Stomach (tissue), 9 donors: Measurements from ENCODE around the gene IPO11. TPM values are rescaled to one million over a fixed set of nuclear protein-coding genes. Genes with fewer than 3 reads are reported as not detected.
"Not testable (repeated sequence)": the region's sequence is repeated elsewhere in the genome, so short reads cannot be mapped to it uniquely, and the experiment has no call there.

Source experiments
- DNase-seq, 2 donors: peaks; one replicate each; pipeline versions ENCODE4 v3.0.0 to v3.0.0-alpha.2; 2013 to 2019
- H3K27ac ChIP-seq, 5 donors: fragments of 200-600 bp in 4 of 5; sonication (generic) in 4 of 5; one replicate each; pipeline ENCODE4 v1.5.1; 2013 to 2019; ENCODE audit warnings: mild to moderate bottlenecking in 1 of 5, moderate library complexity in 1 of 5
- H3K27me3 ChIP-seq, 3 donors: fragments of 200-600 bp; sonication (generic); one replicate each; pipeline ENCODE4 v1.5.1; 2017 to 2019; ENCODE audit warnings: mixed run types in 1 of 3
- H3K36me3 ChIP-seq, 4 donors: fragments of 200-600 bp; sonication (generic); 1 replicate in 3 of 4; 2 replicates in 1 of 4; pipeline ENCODE4 v1.5.1; 2016 to 2019
- H3K4me1 ChIP-seq, 4 donors: fragments of 200-600 bp; sonication (generic); one replicate each; pipeline ENCODE4 v1.5.1; 2016 to 2019
- H3K4me3 ChIP-seq, 4 donors: fragments of 200-600 bp; sonication (generic) in 3 of 4; one replicate each; pipeline ENCODE4 v1.5.1; 2016 to 2019; ENCODE audit warnings: mild to moderate bottlenecking in 1 of 4
- H3K9me3 ChIP-seq, 4 donors: fragments of 200-600 bp; sonication (generic); one replicate each; pipeline ENCODE4 v1.5.1; 2016 to 2019
- CTCF ChIP-seq, 7 experiments: fragments of 450-650 bp in 4 of 7; fragments of 200-600 bp in 3 of 7; sonication (generic) in 3 of 7; IDR thresholded peaks; one replicate each; pipeline ENCODE4 v1.5.1; 2016 to 2019; ENCODE audit warnings: antibody characterized with exemption in 7 of 7, control low read depth in 2 of 7, mild to moderate bottlenecking in 1 of 7
- EP300 ChIP-seq: sonication (generic); formaldehyde crosslinking; IDR thresholded peaks from one replicate; pipeline ENCODE4 v1.6.1; 2017; ENCODE audit warnings: antibody characterized with exemption
- POLR2A ChIP-seq, 4 donors: fragments of 450-650 bp; IDR thresholded peaks; one replicate each; pipeline ENCODE4 v1.6.1; 2016; ENCODE audit warnings: antibody characterized with exemption in 4 of 4, control low read depth in 2 of 4, mild to moderate bottlenecking in 1 of 4, moderate library complexity in 1 of 4
- POLR2AphosphoS5 ChIP-seq, 3 donors: sonication (generic); formaldehyde crosslinking; IDR thresholded peaks; one replicate each; pipeline ENCODE4 v1.6.1; 2016; ENCODE audit warnings: antibody characterized with exemption in 3 of 3
- WGBS, 5 donors: extraction: QIAGEN DNeasy Blood & Tissue Kit in 3 of 5; methylation state at CpG; one replicate each; pipeline versions ENCODE4 v1.1.5 to v1.1.7; 2013 to 2018; 5-methylcytosine and 5-hydroxymethylcytosine counted together
- intact Hi-C: fragments of 100-400 bp; cut with DNase I; formaldehyde crosslinking; loops from one replicate; pipeline ENCODE4 v1.15.1; 2023; ENCODE audit warnings: low total_unique reads
- polyA plus RNA-seq, 3 donors: library from polyadenylated mRNA; stranded (reverse); fragments of 200-250 nt; gene quantifications; one replicate each; pipeline ENCODE4 v1.2.3, GENCODE V29; 2013
- total RNA-seq, 5 donors: library from RNA; depleted of rRNA; stranded (reverse); fragments of >200 nt; gene quantifications; one replicate each; pipeline versions ENCODE4 v1.1.0 to v1.2.3, GENCODE V29; 2014 to 2016
- donor health status: healthy with polysubstance abuse.
- donor health status: Bipolar disorder and iron deficiency.
- donor health status: healthy.

IPO11 gene
- total and polyA plus RNA-seq, 8 donors, result 8.0 to 37.5 (median 9.8) TPM

DNA sequence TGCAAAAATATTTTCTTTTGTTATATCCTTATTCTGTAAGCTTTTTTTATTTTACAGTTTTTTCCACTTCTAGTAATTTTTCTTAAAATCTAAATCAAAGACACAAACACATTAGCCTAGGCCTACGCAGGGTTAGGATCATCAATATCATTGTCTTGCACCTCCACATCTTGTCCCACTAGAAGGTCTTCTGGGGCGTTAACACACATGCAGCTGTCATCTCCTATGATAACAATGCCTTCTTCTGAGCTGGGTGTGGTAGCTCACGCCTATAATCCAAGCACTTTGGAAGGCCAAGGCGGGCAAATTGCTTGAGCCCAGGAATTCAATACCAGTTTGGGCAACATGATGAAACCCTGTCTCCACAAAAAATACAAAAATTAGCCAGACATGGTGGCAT lies 87.2 kb downstream of the IPO11 start:
- H3K4me1 ChIP-seq, result no peaks in the 10 kb centered on the region
- peaks cover 0 to 64% (median 55%) of the 10 kb centered on the region in 4 donors for H3K36me3 ChIP-seq
- no peak overlapping the region for H3K27ac ChIP-seq
- intact Hi-C loops, result no loop called here
- TF ChIP-seq POLR2AphosphoS5 (IDR thresholded peaks at IDR 0.05), result no peak
- TF ChIP-seq CTCF (IDR thresholded peaks at IDR 0.05), result no peak
- TF ChIP-seq POLR2A (IDR thresholded peaks at IDR 0.05), result no peak
- TF ChIP-seq EP300, result no peak
- H3K9me3 ChIP-seq, result no peaks in the 10 kb centered on the region
- H3K4me3 ChIP-seq, result no peak overlapping the region
- WGBS, 5 donors, result 94 to 100% (median 97%) methylated on average over 4 of the region's 4 CpGs
- H3K27me3 ChIP-seq, result no peaks in the 10 kb centered on the region
- DNase-seq, result no peak

DNA sequence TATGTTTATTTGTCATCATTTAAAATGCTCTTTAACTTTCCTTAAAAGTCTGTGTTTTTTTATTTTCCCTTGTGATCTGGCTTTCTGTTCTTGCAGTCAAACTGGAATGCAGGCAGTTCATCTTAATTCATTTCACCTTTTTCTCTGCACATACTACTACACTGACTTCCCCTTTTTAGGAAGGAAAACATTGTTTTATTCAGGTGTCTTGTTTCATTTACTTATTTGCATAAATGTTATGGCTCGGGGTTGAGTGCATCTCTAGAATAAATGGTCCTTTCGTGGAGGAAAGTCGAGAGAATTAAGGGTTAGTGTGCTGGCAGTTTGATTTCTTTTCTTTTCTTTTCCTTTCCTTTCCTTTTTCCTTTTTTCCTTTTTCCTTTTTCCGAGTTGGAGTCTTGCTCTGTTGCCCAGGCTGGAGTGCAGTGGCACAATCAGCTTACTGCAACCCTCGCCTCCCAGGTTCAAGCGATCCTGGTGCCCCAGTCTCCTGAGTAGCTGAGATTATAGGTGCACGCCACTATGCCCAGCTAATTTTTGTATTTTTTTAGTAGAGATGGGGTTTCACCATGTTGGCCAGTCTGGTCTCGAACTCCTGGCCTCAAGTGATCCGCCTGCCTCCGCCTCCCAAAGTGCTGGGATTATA lies 90.0 kb downstream of the IPO11 start:
- Histone ChIP-seq H3K36me3 (peaks cover 0 to 58% (median 45%) of the 10 kb centered on the region in 4 donors), H3K4me3 (no peak overlapping the region), H3K9me3 (no peaks in the 10 kb centered on the region), H3K4me1 (no peaks in the 10 kb centered on the region), H3K27ac (no peak overlapping the region), H3K27me3 (no peaks in the 10 kb centered on the region)
- intact Hi-C loops, result no loop called here
- DNase-seq, result no peak
- TF ChIP-seq CTCF (IDR thresholded peaks at IDR 0.05) (no peak), POLR2A (IDR thresholded peaks at IDR 0.05) (no peak), POLR2AphosphoS5 (IDR thresholded peaks at IDR 0.05) (no peak), EP300 (no peak)
- WGBS, 5 donors, result 93 to 96% (median 95%) methylated on average over 9 to 10 of the region's 10 CpGs

- H3K4me1 ChIP-seq, result no peaks in the 10 kb centered on the region
- intact Hi-C loops, result no loop called here
- TF ChIP-seq POLR2AphosphoS5 (IDR thresholded peaks at IDR 0.05) (no peak), POLR2A (IDR thresholded peaks at IDR 0.05) (no peak), EP300 (no peak), CTCF (IDR thresholded peaks at IDR 0.05) (no peak)
- H3K27ac ChIP-seq, result no peak overlapping the region
- DNase-seq, result no peak
- H3K36me3 ChIP-seq, result peaks cover 6 to 59% (median 40%) of the 10 kb centered on the region in 4 donors
- no peaks in the 10 kb centered on the region for H3K9me3 ChIP-seq
- no peak overlapping the region for H3K4me3 ChIP-seq
- H3K27me3 ChIP-seq, result no peaks in the 10 kb centered on the region
Measured at GRCh38 chr5:62504129-62504528, 91.6 kb downstream of the IPO11 start.

DNA sequence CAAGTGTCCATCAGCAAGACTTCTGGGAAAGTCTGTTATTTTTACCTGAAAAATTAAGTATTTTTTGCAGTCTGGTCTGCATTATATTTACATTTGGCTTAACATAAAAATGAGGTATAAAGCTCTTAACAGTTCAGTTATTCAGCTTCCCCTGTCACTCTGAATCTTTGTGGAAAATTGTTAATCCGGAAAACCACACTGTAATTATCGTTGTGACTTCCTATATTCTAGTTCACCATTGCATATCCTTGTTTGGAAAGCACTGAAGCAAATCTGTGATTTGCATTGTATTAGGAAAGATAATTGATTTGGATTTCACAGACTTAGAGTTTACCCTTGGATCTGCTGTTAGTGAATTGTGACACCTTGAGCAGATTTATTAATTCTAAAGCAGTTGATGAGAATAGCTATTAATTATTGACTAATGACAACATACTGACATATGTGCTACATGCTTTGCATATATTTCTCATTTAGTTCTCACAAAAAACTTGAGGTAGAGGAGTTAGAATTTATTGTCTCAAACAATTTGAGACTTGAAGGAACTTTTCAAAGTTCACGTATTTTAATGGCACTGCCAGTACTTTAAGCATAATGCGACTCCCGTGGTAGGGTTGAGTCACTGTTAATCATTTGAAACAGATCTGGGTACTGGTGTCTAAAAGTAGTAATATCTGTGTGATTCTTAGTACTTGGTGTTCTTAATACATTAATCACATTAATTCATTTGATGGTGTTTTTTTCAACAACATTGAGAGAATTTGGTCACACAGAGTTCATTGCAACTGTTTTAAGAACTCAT lies 94.3 kb downstream of the IPO11 start:
- 90 to 96% (median 93%) methylated on average over 5 of the region's 5 CpGs for WGBS, 5 donors
- intact Hi-C loops, result no loop called here

GRCh38 chr5:62508760-62509159 lies 96.2 kb downstream of the IPO11 start:
- H3K27me3 ChIP-seq, H3K27ac ChIP-seq, intact Hi-C loops, DNase-seq, H3K9me3 ChIP-seq, H3K4me3 ChIP-seq, H3K4me1 ChIP-seq: not testable (repeated sequence)
- WGBS, 5 donors, result 95 to 97% (median 97%) methylated on average over 5 of the region's 5 CpGs
- H3K36me3 ChIP-seq, result peaks cover 6 to 37% (median 32%) of the 10 kb centered on the region in 4 donors

More for the DNA sequence above, 94.3 kb downstream of the IPO11 start:
- no peak for TF ChIP-seq POLR2A (IDR thresholded peaks at IDR 0.05)
- no peak for TF ChIP-seq CTCF (IDR thresholded peaks at IDR 0.05)
- no peak for TF ChIP-seq EP300
- no peak for TF ChIP-seq POLR2AphosphoS5 (IDR thresholded peaks at IDR 0.05)
- H3K27ac ChIP-seq, result no peak overlapping the region
- no peaks in the 10 kb centered on the region for H3K4me1 ChIP-seq
- H3K36me3 ChIP-seq, result peaks cover 6 to 45% (median 35%) of the 10 kb centered on the region in 4 donors
- no peaks in the 10 kb centered on the region for H3K9me3 ChIP-seq
- H3K27me3 ChIP-seq, result no peaks in the 10 kb centered on the region
- no peak overlapping the region for H3K4me3 ChIP-seq
- no peak for DNase-seq
